HepG2 (cell line): ENCODE measurements around the gene STC2. TPM values are rescaled to one million over a fixed set of nuclear protein-coding genes. Genes with fewer than 3 reads are reported as not detected.
A peak's percentile ranks its signal among the peaks of the same experiment; 100 is the strongest.

ENCODE experiments used
- CEBPG ChIP-seq: IDR thresholded peaks from 2 replicates; pipeline ENCODE4 v1.6.1; 2016
- CHD2 ChIP-seq: IDR thresholded peaks from 2 replicates; pipeline ENCODE4 v1.6.1; 2011; ENCODE audit warnings: low read depth, low read length, improper control_type of control experiment
- FOXA1 ChIP-seq, 2 experiments: fragments of 450-650 bp in 1 of 2; sonication (generic) in 1 of 2; formaldehyde crosslinking in 1 of 2; IDR thresholded peaks; 2 replicates each; pipeline versions ENCODE4 v1.4.0 to v1.6.1; 2016 to 2020; ENCODE audit warnings: missing genetic modification reagents in 1 of 2
- FOXO1 ChIP-seq: sonication (generic); formaldehyde crosslinking; IDR thresholded peaks from 2 replicates; pipeline ENCODE4 v1.4.0; 2020; ENCODE audit warnings: missing genetic modification reagents
- NCOR1 ChIP-seq: fragments of 200-600 bp; sonication (generic); IDR thresholded peaks from 2 replicates; pipeline ENCODE4 v1.7.0; 2017; ENCODE audit warnings: antibody characterized with exemption, low read length, borderline replicate concordance
- NR2C2 ChIP-seq: sonication (generic); formaldehyde crosslinking; IDR thresholded peaks from 2 replicates; pipeline ENCODE4 v1.4.0; 2020; ENCODE audit warnings: missing genetic modification reagents, mild to moderate bottlenecking, moderate library complexity, borderline replicate concordance
- PHF20 ChIP-seq: sonication (generic); formaldehyde crosslinking; IDR thresholded peaks from 2 replicates; pipeline ENCODE4 v1.5.0; 2020; ENCODE audit warnings: mild to moderate bottlenecking, missing genetic modification reagents
- PITX1 ChIP-seq: sonication (generic); formaldehyde crosslinking; IDR thresholded peaks from 2 replicates; pipeline ENCODE4 v1.5.1; 2020; ENCODE audit warnings: mild to moderate bottlenecking, missing genetic modification reagents
- POGZ ChIP-seq: sonication (generic); formaldehyde crosslinking; IDR thresholded peaks from 2 replicates; pipeline ENCODE4 v1.4.0; 2020; ENCODE audit warnings: mild to moderate bottlenecking, missing genetic modification reagents
- PPARG ChIP-seq: conservative IDR thresholded peaks from 2 replicates; pipeline ENCODE4 v1.6.1; 2016; ENCODE audit warnings: missing biosample characterization, missing genetic modification reagents
- RFX1 ChIP-seq: fragments of 450-650 bp; IDR thresholded peaks from 2 replicates; pipeline ENCODE4 v1.6.1; 2017
- SAFB2 ChIP-seq: sonication (generic); formaldehyde crosslinking; IDR thresholded peaks from 2 replicates; pipeline ENCODE4 v1.5.1; 2020; ENCODE audit warnings: missing genetic modification reagents, low read depth, mild to moderate bottlenecking, borderline replicate concordance
- SP1 ChIP-seq, 2 experiments: fragments of 450-650 bp in 1 of 2; sonication (generic) in 1 of 2; formaldehyde crosslinking in 1 of 2; IDR thresholded peaks; 2 replicates each; pipeline versions ENCODE4 v1.4.0 to v1.6.1; 2016 to 2020; ENCODE audit warnings: missing genetic modification reagents in 1 of 2
- TCF7L2 ChIP-seq: IDR thresholded peaks from 2 replicates; pipeline ENCODE4 v1.6.1; 2011; ENCODE audit warnings: mild to moderate bottlenecking, low read depth, low read length, moderate library complexity
- U2AF2 ChIP-seq: fragments of 200-400 bp; formaldehyde crosslinking; IDR thresholded peaks from 2 replicates; pipeline ENCODE4 v1.6.1; 2017; ENCODE audit warnings: low read depth, mild to moderate bottlenecking, low read length
- XRCC5 ChIP-seq: fragments of 200-400 bp; formaldehyde crosslinking; optimal IDR thresholded peaks from 2 replicates; pipeline ENCODE3; 2017; ENCODE audit warnings: mild to moderate bottlenecking, low read length
- ZC3H4 ChIP-seq: sonication (generic); formaldehyde crosslinking; IDR thresholded peaks from 2 replicates; pipeline ENCODE4 v1.4.0; 2020; ENCODE audit warnings: missing genetic modification reagents, borderline replicate concordance
- ZFP82 ChIP-seq: sonication (generic); formaldehyde crosslinking; IDR thresholded peaks from 2 replicates; pipeline ENCODE4 v1.5.1; 2020; ENCODE audit warnings: mild to moderate bottlenecking, missing genetic modification reagents, borderline replicate concordance
- ZNF329 ChIP-seq: sonication (generic); formaldehyde crosslinking; IDR thresholded peaks from 2 replicates; pipeline ENCODE4 v1.9.0; 2021; ENCODE audit warnings: low read depth, mild to moderate bottlenecking, missing genetic modification reagents
- ZNF614 ChIP-seq: IDR thresholded peaks from 2 replicates; pipeline ENCODE4 v1.6.1; 2018; ENCODE audit warnings: missing biosample characterization, missing genetic modification reagents, inconsistent platforms, borderline replicate concordance
- ZNF790 ChIP-seq: sonication (generic); formaldehyde crosslinking; IDR thresholded peaks from 2 replicates; pipeline ENCODE4 v1.8.0; 2022; ENCODE audit warnings: missing genetic modification reagents, mild to moderate bottlenecking, borderline replicate concordance
- polyA plus RNA-seq, 8 experiments: library from polyadenylated mRNA; depleted of rRNA in 3 of 8; stranded (reverse) in 7 of 8; unstranded in 1 of 8; fragments of >200 nt; fragmentation: Illumina TruSeq in 4 of 8; extraction: Trizol in 4 of 8; gene quantifications; 2 replicates each; pipeline versions ENCODE4 v1.2.1 to v1.2.3, GENCODE V29; 2011 to 2016; ENCODE audit warnings: low read depth in 4 of 8, missing spikeins in 1 of 8, mixed read lengths in 1 of 8; ENCODE audit not compliant: insufficient read depth in 1 of 8
- total RNA-seq, 5 experiments: library from RNA; depleted of rRNA; stranded (reverse); fragments of >200 nt; fragmentation: Illumina TruSeq; extraction: Trizol; gene quantifications; 2 replicates each; pipeline ENCODE4 v1.2.3, GENCODE V29; 2016; ENCODE audit warnings: low read depth in 1 of 5
- TF ChIP-seq, protein P1 (sequence below): sonication (generic); formaldehyde crosslinking; IDR thresholded peaks from 2 replicates; pipeline ENCODE4 v1.8.1; 2023; ENCODE audit warnings: mild to moderate bottlenecking, moderate library complexity, missing genetic modification reagents
- TF ChIP-seq, protein P2 (sequence below): sonication (generic); formaldehyde crosslinking; IDR thresholded peaks from 2 replicates; pipeline ENCODE4 v1.9.0; 2021; ENCODE audit warnings: mild to moderate bottlenecking, missing genetic modification reagents

STC2 gene
- total and polyA plus RNA-seq, 2 of the 13 experiments (the other 11 are each of a cell fraction or from before 2014, with no cell fraction given): 27.1 to 69.2 TPM

GRCh38 chr5:173329491-173330337 lies 1.5 kb upstream of the STC2 start (continued):
- TF ChIP-seq ZNF790 (CRISPR knock-in tag) (peak; percentile 27; the same call in 1 of the 2 replicates), PHF20 (CRISPR knock-in tag) (peak; percentile 65), ZC3H4 (CRISPR knock-in tag) (no peak; the same call in 1 of the 2 replicates), SP1 (IDR thresholded peaks at IDR 0.05) (no peak), SP1 (CRISPR knock-in tag; IDR thresholded peaks at IDR 0.05) (no peak), ZFP82 (CRISPR knock-in tag) (peak; percentile 71; the same call in 1 of the 2 replicates), SAFB2 (0 out of 2 replicates have a peak, but pooled peaks have one; percentile 25), PITX1 (no peak; the same call in 1 of the 2 replicates), CEBPG (CRISPR knock-in tag) (peak; percentile 97), U2AF2 (no peak), POGZ (peak; percentile 35; the same call in 1 of the 2 replicates), NR2C2 (0 out of 2 replicates have a peak, but pooled peaks have one; percentile 32), FOXO1 (CRISPR knock-in tag) (no peak; the same call in 1 of the 2 replicates), ZNF329 (CRISPR knock-in tag) (no peak), NCOR1 (no peak), PPARG (CRISPR knock-in tag) (0 out of 2 replicates have a peak, but pooled peaks have one; percentile 5), TCF7L2 (no peak), FOXA1 (IDR thresholded peaks at IDR 0.05) (no peak), FOXA1 (CRISPR knock-in tag; IDR thresholded peaks at IDR 0.05) (no peak), ZNF614 (no peak; the same call in 1 of the 2 replicates), CHD2 (no peak; the same call in 1 of the 2 replicates), XRCC5 (peak; percentile 40), RFX1 (no peak)
- TF ChIP-seq, protein P1, sequence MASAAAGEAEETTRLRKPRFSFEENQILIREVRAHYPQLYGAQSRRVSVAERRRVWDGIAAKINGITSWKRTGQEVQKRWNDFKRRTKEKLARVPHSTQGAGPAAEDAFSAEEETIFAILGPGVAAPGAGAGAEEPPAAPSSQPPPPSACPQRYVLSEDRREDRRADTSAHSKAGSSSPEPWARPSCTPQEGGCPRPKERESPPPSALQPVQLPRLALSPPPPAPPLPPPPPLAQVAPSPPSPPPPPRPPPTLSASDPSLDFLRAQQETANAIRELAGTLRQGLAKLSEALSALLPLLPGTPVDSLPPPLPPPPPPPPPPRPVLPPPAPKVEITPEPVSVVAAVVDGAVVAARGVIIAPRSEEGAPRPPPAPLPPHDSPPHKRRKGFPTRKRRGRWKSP (CRISPR knock-in tag): no peak; the same call in 1 of the 2 replicates
- TF ChIP-seq, protein P2, sequence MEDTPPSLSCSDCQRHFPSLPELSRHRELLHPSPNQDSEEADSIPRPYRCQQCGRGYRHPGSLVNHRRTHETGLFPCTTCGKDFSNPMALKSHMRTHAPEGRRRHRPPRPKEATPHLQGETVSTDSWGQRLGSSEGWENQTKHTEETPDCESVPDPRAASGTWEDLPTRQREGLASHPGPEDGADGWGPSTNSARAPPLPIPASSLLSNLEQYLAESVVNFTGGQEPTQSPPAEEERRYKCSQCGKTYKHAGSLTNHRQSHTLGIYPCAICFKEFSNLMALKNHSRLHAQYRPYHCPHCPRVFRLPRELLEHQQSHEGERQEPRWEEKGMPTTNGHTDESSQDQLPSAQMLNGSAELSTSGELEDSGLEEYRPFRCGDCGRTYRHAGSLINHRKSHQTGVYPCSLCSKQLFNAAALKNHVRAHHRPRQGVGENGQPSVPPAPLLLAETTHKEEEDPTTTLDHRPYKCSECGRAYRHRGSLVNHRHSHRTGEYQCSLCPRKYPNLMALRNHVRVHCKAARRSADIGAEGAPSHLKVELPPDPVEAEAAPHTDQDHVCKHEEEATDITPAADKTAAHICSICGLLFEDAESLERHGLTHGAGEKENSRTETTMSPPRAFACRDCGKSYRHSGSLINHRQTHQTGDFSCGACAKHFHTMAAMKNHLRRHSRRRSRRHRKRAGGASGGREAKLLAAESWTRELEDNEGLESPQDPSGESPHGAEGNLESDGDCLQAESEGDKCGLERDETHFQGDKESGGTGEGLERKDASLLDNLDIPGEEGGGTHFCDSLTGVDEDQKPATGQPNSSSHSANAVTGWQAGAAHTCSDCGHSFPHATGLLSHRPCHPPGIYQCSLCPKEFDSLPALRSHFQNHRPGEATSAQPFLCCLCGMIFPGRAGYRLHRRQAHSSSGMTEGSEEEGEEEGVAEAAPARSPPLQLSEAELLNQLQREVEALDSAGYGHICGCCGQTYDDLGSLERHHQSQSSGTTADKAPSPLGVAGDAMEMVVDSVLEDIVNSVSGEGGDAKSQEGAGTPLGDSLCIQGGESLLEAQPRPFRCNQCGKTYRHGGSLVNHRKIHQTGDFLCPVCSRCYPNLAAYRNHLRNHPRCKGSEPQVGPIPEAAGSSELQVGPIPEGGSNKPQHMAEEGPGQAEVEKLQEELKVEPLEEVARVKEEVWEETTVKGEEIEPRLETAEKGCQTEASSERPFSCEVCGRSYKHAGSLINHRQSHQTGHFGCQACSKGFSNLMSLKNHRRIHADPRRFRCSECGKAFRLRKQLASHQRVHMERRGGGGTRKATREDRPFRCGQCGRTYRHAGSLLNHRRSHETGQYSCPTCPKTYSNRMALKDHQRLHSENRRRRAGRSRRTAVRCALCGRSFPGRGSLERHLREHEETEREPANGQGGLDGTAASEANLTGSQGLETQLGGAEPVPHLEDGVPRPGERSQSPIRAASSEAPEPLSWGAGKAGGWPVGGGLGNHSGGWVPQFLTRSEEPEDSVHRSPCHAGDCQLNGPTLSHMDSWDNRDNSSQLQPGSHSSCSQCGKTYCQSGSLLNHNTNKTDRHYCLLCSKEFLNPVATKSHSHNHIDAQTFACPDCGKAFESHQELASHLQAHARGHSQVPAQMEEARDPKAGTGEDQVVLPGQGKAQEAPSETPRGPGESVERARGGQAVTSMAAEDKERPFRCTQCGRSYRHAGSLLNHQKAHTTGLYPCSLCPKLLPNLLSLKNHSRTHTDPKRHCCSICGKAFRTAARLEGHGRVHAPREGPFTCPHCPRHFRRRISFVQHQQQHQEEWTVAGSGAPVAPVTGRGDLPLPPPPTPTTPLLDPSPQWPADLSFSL: no peak
